HG02943 (cell line): ENCODE data around the gene CEP164.

ENCODE experiments used
- ATAC-seq: cut with Tn5 transposase; IDR thresholded peaks from one replicate; pipeline ENCODE4 v1.9.1; 2021; ENCODE audit warnings: mild to moderate bottlenecking, low read depth, moderate library complexity; ENCODE audit not compliant: unreplicated experiment

Gene CEP164

GRCh38 chr11:117327567-117328374 lies at the start of gene CEP164:
Gene CEP164, plus strand, starts transcription at chr11:117327854. Its CDS starts 10,733 bp downstream, at chr11:117338587.
- peak; percentile 95 for ATAC-seq

- ATAC-seq, result no peak
Observed at GRCh38 chr11:117278347-117278746, 49.3 kb upstream of the CEP164 start.

- no peak for ATAC-seq
Observed at GRCh38 chr11:117279711-117280376, 47.8 kb upstream of the CEP164 start.

GRCh38 chr11:117281159-117281558 lies 46.5 kb upstream of the CEP164 start:
- no peak for ATAC-seq

- ATAC-seq, result no peak
Observed at GRCh38 chr11:117281869-117282268, 45.8 kb upstream of the CEP164 start.

GRCh38 chr11:117282956-117283355 lies 44.7 kb upstream of the CEP164 start:
- no peak for ATAC-seq

GRCh38 chr11:117284053-117284452 lies 43.6 kb upstream of the CEP164 start:
- no peak for ATAC-seq

- no peak for ATAC-seq
Observed at GRCh38 chr11:117286588-117286987, 41.1 kb upstream of the CEP164 start.

GRCh38 chr11:117287668-117288067 lies 40.0 kb upstream of the CEP164 start:
- no peak for ATAC-seq

GRCh38 chr11:117289795-117290194 lies 37.9 kb upstream of the CEP164 start:
- ATAC-seq, result no peak

GRCh38 chr11:117290809-117291396 lies 36.8 kb upstream of the CEP164 start, which contains the start of gene BACE1-AS:
Gene BACE1-AS, plus strand, starts transcription at chr11:117291346.
- ATAC-seq, result no peak

- no peak for ATAC-seq
Observed at GRCh38 chr11:117292616-117293015, 35.0 kb upstream of the CEP164 start.

- no peak for ATAC-seq
Observed at GRCh38 chr11:117295438-117296137, 32.1 kb upstream of the CEP164 start.

GRCh38 chr11:117296881-117297280 lies 30.8 kb upstream of the CEP164 start:
- no peak for ATAC-seq

GRCh38 chr11:117298195-117298594 lies 29.5 kb upstream of the CEP164 start:
- no peak for ATAC-seq

- no peak for ATAC-seq
Observed at GRCh38 chr11:117299351-117300282, 28.0 kb upstream of the CEP164 start.

GRCh38 chr11:117300283-117300663 lies 27.4 kb upstream of the CEP164 start:
- ATAC-seq, result no peak

- ATAC-seq, result no peak
Observed at GRCh38 chr11:117300773-117301172, 26.9 kb upstream of the CEP164 start.

- no peak for ATAC-seq
Observed at GRCh38 chr11:117302228-117302627, 25.4 kb upstream of the CEP164 start.

- ATAC-seq, result no peak
Observed at GRCh38 chr11:117303101-117303500, 24.6 kb upstream of the CEP164 start.
